HG03565 (cell line): ENCODE results near the gene HACD3.
"Not testable (repeated sequence)": the region's sequence is repeated elsewhere in the genome, so short reads cannot be mapped to it uniquely, and the experiment has no call there.

Source experiments
- ATAC-seq: cut with Tn5 transposase; IDR thresholded peaks from one replicate; pipeline ENCODE4 v1.9.1; 2021; ENCODE audit warnings: mild to moderate bottlenecking, moderate library complexity; ENCODE audit not compliant: unreplicated experiment

The HACD3 gene

GRCh38 chr15:65595960-65596359 lies 65.7 kb downstream of the HACD3 start:
- ATAC-seq = no peak

DNA sequence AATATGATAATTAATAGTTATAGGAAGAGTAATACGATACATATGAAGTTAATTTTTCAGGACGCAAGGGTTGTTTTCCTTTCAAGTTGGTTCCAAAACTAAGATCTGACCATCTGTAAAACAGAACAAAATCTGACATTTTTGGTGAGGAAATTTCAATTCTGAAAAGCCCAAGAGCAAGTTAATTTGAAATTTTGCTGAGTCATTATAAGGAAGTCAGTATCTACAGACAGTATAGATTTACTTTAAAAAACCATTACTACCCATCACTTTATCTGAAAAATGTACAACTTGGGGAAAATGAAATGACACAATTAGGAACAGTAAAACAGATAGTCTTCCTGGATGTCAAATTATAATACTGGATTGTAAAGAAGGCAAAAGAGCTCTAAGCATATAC lies 68.2 kb downstream of the HACD3 start:
- ATAC-seq = no peak

GRCh38 chr15:65599677-65600076 lies 69.4 kb downstream of the HACD3 start:
- no peak for ATAC-seq

- no peak for ATAC-seq
Measured at GRCh38 chr15:65603134-65603533, 72.9 kb downstream of the HACD3 start.

- ATAC-seq = no peak
Measured at GRCh38 chr15:65603559-65603958, 73.3 kb downstream of the HACD3 start.

- ATAC-seq = peak; percentile 76
Measured at GRCh38 chr15:65610871-65611718, 80.8 kb downstream of the HACD3 start, which contains the start of gene INTS14. Gene INTS14 (minus strand): TSS chr15:65611131. CDS start chr15:65607380, 3,751 bp downstream.

DNA sequence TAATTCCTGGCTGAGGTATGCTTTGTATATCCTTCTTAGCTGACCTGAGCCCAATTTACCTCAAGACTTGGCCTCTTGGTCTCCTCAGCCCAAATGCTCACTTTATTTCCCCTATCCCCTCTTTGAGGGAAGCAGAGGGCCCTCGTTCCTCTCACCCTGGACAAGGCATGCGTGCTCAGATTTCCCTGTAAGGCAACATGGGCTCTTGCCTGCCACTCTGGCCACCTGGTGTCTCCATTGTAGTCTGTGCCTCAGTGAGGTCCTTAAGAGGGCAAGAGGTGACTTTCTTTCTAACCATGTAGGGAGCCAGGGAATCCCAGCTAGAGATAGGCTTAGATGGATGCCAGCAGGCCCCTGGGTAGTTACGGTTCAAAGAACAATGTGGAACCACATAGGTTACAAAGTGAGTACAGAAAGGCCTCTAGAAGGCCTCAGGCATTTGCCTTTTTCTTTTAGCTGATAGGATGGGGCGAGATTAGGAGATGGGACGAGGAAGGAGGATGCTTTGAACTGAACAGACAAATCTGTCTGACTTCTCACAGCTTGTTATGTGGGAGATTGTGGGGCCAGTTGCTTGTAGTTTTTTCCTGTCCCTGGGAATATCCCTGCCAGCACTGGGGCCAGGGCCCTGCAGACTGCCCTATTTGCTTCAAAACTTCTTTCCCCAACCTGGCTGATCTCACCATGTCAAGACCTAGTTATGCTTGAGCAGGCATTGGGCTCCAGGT lies 81.8 kb downstream of the HACD3 start:
- ATAC-seq = no peak

GRCh38 chr15:65612616-65612946 lies 82.3 kb downstream of the HACD3 start:
- ATAC-seq = no peak

DNA sequence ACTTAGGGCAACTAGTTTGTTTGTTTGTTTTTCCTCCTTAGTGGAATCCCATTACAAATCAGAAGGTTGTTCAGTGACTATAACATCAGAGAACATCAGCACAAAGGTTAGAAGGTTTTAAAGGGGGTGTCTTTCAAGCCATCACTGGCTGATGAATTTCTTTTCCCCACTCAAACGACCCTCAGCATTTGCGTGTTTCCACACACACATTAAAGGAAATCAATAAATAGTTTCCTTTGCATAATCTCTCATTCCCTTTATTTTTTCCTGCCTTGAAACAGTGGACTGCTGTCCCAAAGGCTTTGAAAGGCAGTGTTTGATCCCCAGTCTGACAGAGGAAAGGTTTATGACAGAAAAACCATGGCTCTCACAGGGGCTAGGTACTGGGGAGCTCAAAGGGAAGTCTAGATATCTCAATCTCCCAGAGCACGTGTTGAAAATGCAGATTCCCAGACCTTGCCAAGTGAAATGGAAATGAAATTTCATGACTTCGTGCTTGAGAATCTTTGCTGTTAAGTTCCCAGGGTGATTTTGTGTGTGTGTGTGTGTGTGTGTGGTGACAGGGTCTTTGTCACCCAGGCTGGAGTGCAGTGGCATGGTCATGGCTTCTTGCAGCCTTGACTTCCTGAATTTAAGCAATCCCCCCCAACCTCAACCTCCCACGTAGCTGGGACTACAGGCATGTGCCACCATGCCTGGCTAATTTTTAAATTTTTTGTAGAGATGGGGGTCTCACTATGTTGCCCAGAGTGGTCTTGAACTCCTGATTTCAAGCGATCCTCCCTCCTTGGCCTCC lies 82.9 kb downstream of the HACD3 start:
- no peak for ATAC-seq

DNA sequence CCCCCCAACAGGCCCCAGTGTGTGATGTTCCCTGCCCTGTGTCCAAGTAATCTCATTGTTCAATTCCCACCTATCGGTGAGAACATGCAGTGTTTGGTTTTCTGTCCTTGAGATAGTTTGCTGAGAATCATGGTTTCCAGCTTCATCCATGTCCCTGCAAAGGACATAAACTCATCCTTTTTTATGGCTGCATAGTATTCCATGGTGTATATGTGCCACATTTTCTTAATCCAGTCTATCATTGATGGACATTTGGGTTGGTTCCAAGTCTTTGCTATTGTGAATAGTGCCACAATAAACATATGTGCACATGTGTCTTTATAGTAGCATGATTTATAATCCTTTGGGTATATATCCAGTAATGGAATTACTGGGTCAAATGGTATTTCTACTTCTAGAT lies 85.6 kb downstream of the HACD3 start:
- not testable (repeated sequence) for ATAC-seq

- no peak for ATAC-seq
Measured at GRCh38 chr15:65618560-65619109, 88.4 kb downstream of the HACD3 start.

DNA sequence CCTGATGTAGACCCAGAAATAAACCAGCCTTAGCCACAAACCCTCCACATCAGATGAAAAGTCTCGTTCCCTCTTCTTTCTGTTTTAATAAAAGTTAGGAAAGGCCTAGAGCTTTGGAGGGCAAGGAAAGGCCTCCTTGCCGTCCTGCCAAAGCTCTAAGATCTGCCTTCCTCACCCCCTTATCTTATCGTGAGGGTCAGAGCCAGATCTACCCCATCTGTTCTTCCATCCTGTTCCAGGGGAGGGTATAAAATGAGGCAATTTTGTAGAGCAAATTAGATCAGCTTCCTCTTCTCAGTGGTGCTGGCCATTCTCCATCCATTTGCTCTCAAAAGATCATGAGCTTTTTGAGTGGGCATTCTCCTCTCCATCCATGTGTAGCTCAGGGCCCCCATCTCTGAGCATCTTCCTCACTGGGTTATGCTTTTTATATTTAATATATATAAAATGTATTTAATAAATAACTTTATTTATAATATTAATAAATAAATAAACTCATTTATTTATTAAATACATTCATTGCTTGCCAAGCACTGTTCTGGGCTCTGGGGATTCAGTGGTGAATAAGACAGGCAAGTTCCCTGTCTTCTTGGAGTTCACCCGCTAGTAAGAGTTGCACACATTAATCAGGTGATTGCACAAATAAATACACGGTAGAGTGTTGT lies 89.5 kb downstream of the HACD3 start:
- no peak for ATAC-seq

DNA sequence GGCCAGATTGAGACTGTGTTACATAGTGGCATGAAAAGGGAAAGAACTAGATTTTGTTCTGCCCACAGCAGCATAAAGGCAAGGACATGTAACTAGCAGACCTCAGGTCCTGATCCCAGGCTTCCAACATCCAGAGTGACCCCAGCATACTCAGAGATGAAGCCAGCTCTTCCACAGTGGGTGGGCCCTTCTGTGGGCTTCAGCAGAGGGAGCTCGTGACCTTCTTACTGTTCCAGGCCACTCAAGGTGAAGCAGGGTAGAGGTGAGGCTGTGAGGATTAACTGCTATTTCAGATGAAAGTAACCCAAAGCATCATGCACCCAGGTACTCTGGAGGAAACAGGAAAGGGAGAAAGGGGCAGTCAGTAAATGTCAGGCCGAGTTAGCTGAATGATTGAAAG lies 90.6 kb downstream of the HACD3 start:
- ATAC-seq = no peak

DNA sequence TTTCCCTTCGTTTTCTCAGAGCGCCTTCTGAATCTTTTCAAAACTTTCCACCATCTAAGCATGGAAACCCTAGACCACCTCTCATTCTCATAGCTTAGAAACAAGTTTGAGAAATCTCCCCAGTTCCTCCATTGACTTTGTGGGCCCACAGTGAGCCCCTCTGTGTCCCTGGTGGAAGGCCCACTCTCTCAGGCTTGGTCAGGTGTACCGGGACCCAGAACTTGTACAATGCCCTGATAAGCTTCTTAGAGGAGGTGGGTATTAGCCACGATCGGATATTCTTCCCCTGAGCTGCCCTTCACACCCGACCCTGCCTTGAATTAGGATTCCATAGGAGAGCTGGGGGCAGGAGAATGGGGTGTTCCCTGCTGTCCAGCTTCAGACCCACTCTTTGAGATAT lies 91.4 kb downstream of the HACD3 start, which contains the start of gene SLC24A1:
SLC24A1 (plus strand) TSS at position 301 of the 400 bp plus-strand sequence. CDS start 2,143 bp downstream, outside the sequence.
- ATAC-seq = no peak

- no peak for ATAC-seq
Measured at GRCh38 chr15:65623103-65623502, 92.8 kb downstream of the HACD3 start.

GRCh38 chr15:65626856-65627255 lies 96.6 kb downstream of the HACD3 start:
- no peak for ATAC-seq
